Neural progenitor cell (in vitro differentiated cells): ENCODE measurements around the gene PHRF1. TPM values are rescaled to one million over a fixed set of nuclear protein-coding genes. Genes with fewer than 3 reads are reported as not detected.

Experiments used
- DNase-seq: peaks from one replicate; pipeline ENCODE4 v3.0.0-alpha.2; 2016; ENCODE audit warnings: low spot score
- H2AFZ ChIP-seq: fragments of 200-600 bp; sonication (generic); replicated peaks from 2 replicates; pipeline ENCODE4 v1.6.1; 2016; ENCODE audit warnings: antibody characterized with exemption
- H3F3A ChIP-seq: fragments of 200-600 bp; sonication (generic); 2 replicates; pipeline ENCODE4 v1.6.1; 2016; ENCODE audit warnings: antibody characterized with exemption, low read depth
- H3K27ac ChIP-seq: fragments of 200-600 bp; sonication (generic); 2 replicates; pipeline ENCODE4 v1.5.1; 2016; ENCODE audit warnings: mild to moderate bottlenecking
- H3K27me3 ChIP-seq: fragments of 200-600 bp; sonication (generic); 2 replicates; pipeline ENCODE4 v1.6.1; 2016; ENCODE audit warnings: mild to moderate bottlenecking, moderate library complexity
- H3K36me3 ChIP-seq: fragments of 200-600 bp; sonication (generic); 2 replicates; pipeline ENCODE4 v1.5.1; 2016
- H3K4me1 ChIP-seq: fragments of 200-600 bp; sonication (generic); 2 replicates; pipeline ENCODE4 v1.6.1; 2016; ENCODE audit warnings: mixed run types
- H3K4me2 ChIP-seq: fragments of 200-600 bp; sonication (generic); 2 replicates; pipeline ENCODE4 v1.6.1; 2016
- H3K4me3 ChIP-seq: fragments of 200-600 bp; sonication (generic); 2 replicates; pipeline ENCODE4 v1.5.1; 2016
- H3K79me2 ChIP-seq: fragments of 200-600 bp; sonication (generic); 2 replicates; pipeline ENCODE4 v1.6.1; 2016; ENCODE audit warnings: low read depth
- H3K9ac ChIP-seq: fragments of 200-600 bp; sonication (generic); 2 replicates; pipeline ENCODE4 v1.6.1; 2016
- H3K9me3 ChIP-seq: fragments of 200-600 bp; sonication (generic); 2 replicates; pipeline ENCODE4 v1.5.1; 2016; ENCODE audit warnings: low read depth
- H4K20me1 ChIP-seq: fragments of 200-600 bp; sonication (generic); 2 replicates; pipeline ENCODE4 v1.6.1; 2016; ENCODE audit warnings: low read depth
- H3K27ac Mint-ChIP-seq: 3 replicates; pipeline ENCODE4 v1.8.0; 2021; ENCODE audit warnings: mixed read lengths
- H3K27me3 Mint-ChIP-seq: 2 replicates; pipeline ENCODE4 v1.8.0; 2022; ENCODE audit warnings: low read depth, mild to moderate bottlenecking, inconsistent platforms, moderate library complexity, mixed read lengths; ENCODE audit not compliant: insufficient read depth
- H3K36me3 Mint-ChIP-seq: 3 replicates; pipeline ENCODE4 v1.8.0; 2021; ENCODE audit warnings: mixed read lengths
- H3K4me1 Mint-ChIP-seq: 3 replicates; pipeline ENCODE4 v1.8.0; 2021; ENCODE audit warnings: mixed read lengths
- H3K4me3 Mint-ChIP-seq: 3 replicates; pipeline ENCODE4 v1.8.0; 2021; ENCODE audit warnings: mild to moderate bottlenecking, moderate library complexity, mixed read lengths
- H3K9me3 Mint-ChIP-seq: 3 replicates; pipeline ENCODE4 v1.8.0; 2020; ENCODE audit warnings: mixed read lengths
- EZH2 ChIP-seq: fragments of 200-600 bp; sonication (generic); IDR thresholded peaks from 2 replicates; pipeline ENCODE4 v1.6.1; 2017; ENCODE audit warnings: antibody characterized with exemption, mild to moderate bottlenecking, moderate library complexity
- EZH2phosphoT487 ChIP-seq: fragments of 200-600 bp; sonication (generic); IDR thresholded peaks from 2 replicates; pipeline ENCODE4 v1.6.1; 2017; ENCODE audit warnings: antibody characterized with exemption
- total RNA-seq: library from RNA; depleted of rRNA; stranded (reverse); fragments of >200 nt; gene quantifications from 2 replicates; pipeline ENCODE4 v1.2.3, GENCODE V29; 2015; ENCODE audit warnings: low replicate concordance
- TF ChIP-seq, protein P1 (sequence below): fragments of 200-600 bp; sonication (generic); IDR thresholded peaks from 2 replicates; pipeline ENCODE4 v1.5.1; 2017; ENCODE audit warnings: antibody characterized with exemption, mild to moderate bottlenecking

The PHRF1 gene
- total RNA-seq, 1 donor from 2014 or later, result 9.8 TPM

DNA sequence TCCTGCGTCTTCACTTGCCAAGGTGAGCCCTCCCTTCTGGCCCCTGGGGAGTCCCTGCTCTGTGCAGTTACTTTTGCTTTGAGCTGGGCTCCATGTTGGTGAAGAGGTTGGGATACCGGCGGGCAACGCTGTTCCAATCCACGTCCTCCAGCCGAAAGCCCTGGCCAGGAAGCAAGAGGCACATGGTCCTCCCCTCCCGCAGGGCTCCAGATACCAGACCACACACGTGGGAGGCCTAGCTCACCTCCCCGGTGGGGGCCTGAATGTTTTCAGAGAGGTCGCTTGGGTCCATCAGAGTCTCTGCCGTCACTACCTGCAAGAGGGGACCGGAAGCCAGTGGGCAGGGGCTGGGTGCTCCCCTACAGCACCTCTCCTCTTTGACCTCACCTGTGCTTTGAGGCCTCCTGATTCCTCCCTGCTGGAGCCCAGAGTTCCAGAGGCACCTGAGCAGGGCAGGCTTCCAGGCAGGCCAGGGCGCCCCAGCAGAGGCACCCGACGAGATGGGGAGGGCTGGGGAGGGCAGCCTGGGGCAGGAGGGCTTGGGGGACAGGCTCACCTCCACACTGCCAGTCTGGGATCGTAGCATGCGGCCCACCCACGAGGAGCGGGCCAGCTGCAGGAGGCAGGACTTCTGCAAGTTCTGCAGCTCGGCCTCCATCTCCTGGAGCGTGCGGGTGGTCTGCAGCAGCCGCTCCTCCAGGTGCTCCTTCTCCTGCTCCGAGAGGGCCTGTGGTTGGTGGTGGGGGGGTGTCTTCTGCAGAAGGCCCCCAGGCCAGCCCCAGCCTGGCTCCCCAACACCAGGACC lies 18.7 kb upstream of the PHRF1 start:
- TF ChIP-seq EZH2 (no peak), EZH2phosphoT487 (no peak)
- TF ChIP-seq, protein P1, sequence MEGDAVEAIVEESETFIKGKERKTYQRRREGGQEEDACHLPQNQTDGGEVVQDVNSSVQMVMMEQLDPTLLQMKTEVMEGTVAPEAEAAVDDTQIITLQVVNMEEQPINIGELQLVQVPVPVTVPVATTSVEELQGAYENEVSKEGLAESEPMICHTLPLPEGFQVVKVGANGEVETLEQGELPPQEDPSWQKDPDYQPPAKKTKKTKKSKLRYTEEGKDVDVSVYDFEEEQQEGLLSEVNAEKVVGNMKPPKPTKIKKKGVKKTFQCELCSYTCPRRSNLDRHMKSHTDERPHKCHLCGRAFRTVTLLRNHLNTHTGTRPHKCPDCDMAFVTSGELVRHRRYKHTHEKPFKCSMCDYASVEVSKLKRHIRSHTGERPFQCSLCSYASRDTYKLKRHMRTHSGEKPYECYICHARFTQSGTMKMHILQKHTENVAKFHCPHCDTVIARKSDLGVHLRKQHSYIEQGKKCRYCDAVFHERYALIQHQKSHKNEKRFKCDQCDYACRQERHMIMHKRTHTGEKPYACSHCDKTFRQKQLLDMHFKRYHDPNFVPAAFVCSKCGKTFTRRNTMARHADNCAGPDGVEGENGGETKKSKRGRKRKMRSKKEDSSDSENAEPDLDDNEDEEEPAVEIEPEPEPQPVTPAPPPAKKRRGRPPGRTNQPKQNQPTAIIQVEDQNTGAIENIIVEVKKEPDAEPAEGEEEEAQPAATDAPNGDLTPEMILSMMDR, result no peak
- peaks cover 18% of the 10 kb centered on the region for H3K27me3 Mint-ChIP-seq
- Histone ChIP-seq H3K27ac (no peak overlapping the region), H3K9ac (no peak overlapping the region), H3K9me3 (no peaks in the 10 kb centered on the region), H3K27me3 (peaks cover 52% of the 10 kb centered on the region), H3K4me2 (peak overlapping the region; percentile 100), H3K4me1 (peaks cover 14% of the 10 kb centered on the region), H3K36me3 (no peaks in the 10 kb centered on the region), H3K4me3 (no peak overlapping the region), H3F3A (peaks cover 33% of the 10 kb centered on the region), H4K20me1 (peaks cover 25% of the 10 kb centered on the region), H3K79me2 (peaks cover 11% of the 10 kb centered on the region), H2AFZ (no peak overlapping the region)
- peak overlapping the region; percentile 65 for H3K4me3 Mint-ChIP-seq
- H3K4me1 Mint-ChIP-seq, result peaks cover 11% of the 10 kb centered on the region
- H3K36me3 Mint-ChIP-seq, result no peaks in the 10 kb centered on the region
- H3K9me3 Mint-ChIP-seq, result peaks cover 2% of the 10 kb centered on the region
- no peak overlapping the region for H3K27ac Mint-ChIP-seq
- no peak for DNase-seq

DNA sequence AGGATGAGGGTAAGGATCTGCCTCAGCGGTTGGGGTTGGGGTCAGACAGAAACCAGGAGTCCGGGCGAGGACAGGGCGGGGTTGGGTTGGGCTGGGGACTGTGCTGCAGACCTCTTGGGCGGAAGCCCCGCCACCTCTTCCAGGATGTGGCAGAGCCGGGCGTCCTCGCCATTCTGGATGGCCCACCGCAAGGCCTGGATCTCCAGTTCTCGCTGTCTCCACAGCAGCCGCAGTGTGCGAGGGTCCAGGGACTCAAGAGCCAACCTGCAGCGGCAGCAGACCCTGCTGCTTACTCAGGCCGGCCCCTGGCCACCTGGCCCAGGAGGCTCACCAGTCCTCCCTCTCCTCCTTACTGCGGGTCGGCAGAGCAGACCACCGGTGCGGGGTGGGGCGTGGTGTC lies 17.8 kb upstream of the PHRF1 start:
- H3K27ac Mint-ChIP-seq, result no peak overlapping the region
- Histone ChIP-seq H3F3A (peaks cover 33% of the 10 kb centered on the region), H3K79me2 (peaks cover 11% of the 10 kb centered on the region), H3K36me3 (no peaks in the 10 kb centered on the region), H2AFZ (no peak overlapping the region), H3K27me3 (peaks cover 52% of the 10 kb centered on the region), H3K4me2 (no peak overlapping the region), H3K9me3 (no peaks in the 10 kb centered on the region), H3K4me3 (no peak overlapping the region), H3K9ac (no peak overlapping the region), H4K20me1 (peaks cover 26% of the 10 kb centered on the region), H3K4me1 (peaks cover 14% of the 10 kb centered on the region), H3K27ac (no peak overlapping the region)
- peaks cover 16% of the 10 kb centered on the region for H3K27me3 Mint-ChIP-seq
- peaks cover 7% of the 10 kb centered on the region for H3K4me1 Mint-ChIP-seq
- no peak for DNase-seq
- no peak overlapping the region for H3K4me3 Mint-ChIP-seq
- TF ChIP-seq, protein P1, result no peak
- TF ChIP-seq EZH2 (no peak), EZH2phosphoT487 (no peak)
- H3K9me3 Mint-ChIP-seq, result peaks cover 2% of the 10 kb centered on the region
- no peaks in the 10 kb centered on the region for H3K36me3 Mint-ChIP-seq

DNA sequence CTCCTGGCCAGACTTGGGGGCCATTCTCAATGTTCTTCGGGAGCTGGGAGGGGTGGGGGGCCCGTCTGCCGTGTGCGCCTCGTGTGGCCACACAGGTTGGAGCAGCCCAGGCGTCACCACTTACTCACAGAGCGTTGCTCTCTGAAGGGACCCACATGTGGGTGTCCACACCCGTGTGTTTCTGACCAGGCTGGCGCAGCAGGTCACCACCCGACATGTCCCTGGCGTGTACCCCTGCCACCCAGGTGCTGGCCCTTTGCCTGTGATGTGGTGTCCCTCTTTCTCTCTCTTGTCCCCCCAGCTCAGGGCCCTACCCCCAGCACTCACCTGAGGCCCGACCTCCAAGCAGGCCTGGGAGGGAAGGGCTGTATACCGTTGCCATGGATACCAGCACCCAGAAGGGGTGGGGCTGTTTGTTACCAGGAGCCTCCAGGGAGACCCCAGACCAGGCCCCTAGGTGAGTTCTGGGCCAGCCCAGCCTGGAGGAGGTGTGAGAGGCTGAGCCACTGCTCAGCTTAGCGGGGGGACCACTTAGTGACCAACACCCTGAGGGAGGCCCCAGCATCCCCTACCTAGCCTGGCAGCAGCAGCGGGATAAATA lies 17.1 kb upstream of the PHRF1 start:
- no peak for DNase-seq
- H3K27me3 ChIP-seq, result peaks cover 51% of the 10 kb centered on the region
- Mint-ChIP-seq H3K27ac (no peak overlapping the region), H3K9me3 (peaks cover 2% of the 10 kb centered on the region), H3K4me1 (peaks cover 7% of the 10 kb centered on the region), H3K4me3 (no peak overlapping the region), H3K36me3 (no peaks in the 10 kb centered on the region), H3K27me3 (peaks cover 16% of the 10 kb centered on the region)
- no peak overlapping the region for H3K27ac ChIP-seq
- H3K79me2 ChIP-seq, result peaks cover 11% of the 10 kb centered on the region
- peaks cover 33% of the 10 kb centered on the region for H3F3A ChIP-seq
- no peaks in the 10 kb centered on the region for H3K36me3 ChIP-seq
- H3K9ac ChIP-seq, result no peak overlapping the region
- H3K4me2 ChIP-seq, result no peak overlapping the region
- H3K4me1 ChIP-seq, result peaks cover 14% of the 10 kb centered on the region
- no peak overlapping the region for H2AFZ ChIP-seq
- peaks cover 32% of the 10 kb centered on the region for H4K20me1 ChIP-seq
- TF ChIP-seq, protein P1, result no peak
- TF ChIP-seq EZH2phosphoT487 (no peak), EZH2 (no peak)
- H3K9me3 ChIP-seq, result no peaks in the 10 kb centered on the region
- H3K4me3 ChIP-seq, result no peak overlapping the region
